Omental fat pad (tissue), 4 donors: ENCODE data around the gene CDKN1C. TPM values are rescaled to one million over a fixed set of nuclear protein-coding genes. Genes with fewer than 3 reads are reported as not detected.

Experiments used
- ATAC-seq: fragments of 150-250 bp; one replicate; pipeline ENCODE4 v1.9.1; 2016; ENCODE audit warnings: mild to moderate bottlenecking, moderate library complexity; ENCODE audit not compliant: low FRiP score
- DNase-seq: peaks from one replicate; pipeline ENCODE4 v3.0.0-alpha.2; 2019; ENCODE audit warnings: low spot score
- CTCF ChIP-seq, 3 donors: fragments of 450-650 bp; IDR thresholded peaks; one replicate each; pipeline ENCODE4 v1.5.1; 2016 to 2017; ENCODE audit warnings: antibody characterized with exemption in 3 of 3, mild to moderate bottlenecking in 3 of 3, moderate library complexity in 2 of 3
- total RNA-seq, 4 donors: library from RNA; depleted of rRNA; stranded (reverse); fragments of >200 nt; gene quantifications; one replicate each; pipeline ENCODE4 v1.1.0, GENCODE V29; 2016

The CDKN1C gene
- total RNA-seq: 100 to 1,000 TPM; 111 to 314 (median 138) TPM

DNA sequence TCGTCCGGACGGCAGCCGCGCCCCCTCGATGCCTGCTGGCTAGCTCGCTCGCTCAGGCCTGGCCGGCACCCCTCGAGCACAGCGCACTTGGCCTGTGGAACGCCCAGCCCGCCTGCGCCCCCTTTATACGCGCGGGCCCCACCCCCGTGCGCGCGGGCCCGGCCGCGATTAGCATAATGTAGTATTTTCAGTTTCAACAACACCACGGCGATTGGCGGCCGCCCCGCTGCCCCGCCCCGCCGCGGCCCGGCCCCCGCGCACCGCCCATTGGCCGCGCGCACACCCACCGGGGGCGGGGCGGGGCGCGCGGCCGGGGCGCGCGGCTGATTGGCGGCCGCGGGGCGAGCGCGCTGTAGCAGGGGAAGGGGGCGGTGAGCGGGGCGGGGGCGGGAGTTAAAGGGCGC is at the start of gene CDKN1C:
TSS of gene CDKN1C (minus strand) at position 98 of the 404 bp plus-strand sequence. CDS start 319 bp downstream, outside the sequence.
- no peak for TF ChIP-seq CTCF (IDR thresholded peaks at IDR 0.05)
- DNase-seq (peak; percentile 63), ATAC-seq (peak; percentile 77)

GRCh38 chr11:2934611-2935239 is 49.1 kb upstream of the CDKN1C start:
- no peak for DNase-seq
- no peak for ATAC-seq
- no peak for TF ChIP-seq CTCF (IDR thresholded peaks at IDR 0.05)

DNA sequence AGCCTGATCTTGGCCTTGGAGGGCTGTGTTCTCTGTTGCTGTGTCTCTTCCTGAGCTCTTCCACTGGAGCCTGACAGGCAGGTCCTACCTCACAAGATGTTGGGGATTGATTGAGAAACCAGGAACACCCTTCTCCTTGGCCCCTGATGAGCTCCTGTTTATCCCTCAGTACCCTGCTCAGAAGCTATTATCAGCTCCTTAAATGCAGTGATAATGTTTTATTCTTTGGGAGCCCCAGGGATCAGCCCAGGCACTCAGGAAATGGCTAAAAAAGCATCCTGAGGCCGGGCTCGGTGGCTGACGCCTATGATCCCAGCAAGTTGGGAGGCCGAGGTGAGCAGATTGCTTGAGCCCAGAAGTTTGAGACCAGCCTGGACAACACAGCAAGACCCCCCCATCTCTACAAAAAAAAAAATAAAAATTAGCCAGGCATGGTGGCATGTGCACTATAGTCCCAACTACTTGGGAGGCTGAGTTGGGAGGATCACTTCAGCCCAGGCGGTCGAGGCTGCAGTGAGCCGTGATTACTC is 48.5 kb upstream of the CDKN1C start:
- DNase-seq (no peak), ATAC-seq (no peak)
- no peak for TF ChIP-seq CTCF (IDR thresholded peaks at IDR 0.05)

DNA sequence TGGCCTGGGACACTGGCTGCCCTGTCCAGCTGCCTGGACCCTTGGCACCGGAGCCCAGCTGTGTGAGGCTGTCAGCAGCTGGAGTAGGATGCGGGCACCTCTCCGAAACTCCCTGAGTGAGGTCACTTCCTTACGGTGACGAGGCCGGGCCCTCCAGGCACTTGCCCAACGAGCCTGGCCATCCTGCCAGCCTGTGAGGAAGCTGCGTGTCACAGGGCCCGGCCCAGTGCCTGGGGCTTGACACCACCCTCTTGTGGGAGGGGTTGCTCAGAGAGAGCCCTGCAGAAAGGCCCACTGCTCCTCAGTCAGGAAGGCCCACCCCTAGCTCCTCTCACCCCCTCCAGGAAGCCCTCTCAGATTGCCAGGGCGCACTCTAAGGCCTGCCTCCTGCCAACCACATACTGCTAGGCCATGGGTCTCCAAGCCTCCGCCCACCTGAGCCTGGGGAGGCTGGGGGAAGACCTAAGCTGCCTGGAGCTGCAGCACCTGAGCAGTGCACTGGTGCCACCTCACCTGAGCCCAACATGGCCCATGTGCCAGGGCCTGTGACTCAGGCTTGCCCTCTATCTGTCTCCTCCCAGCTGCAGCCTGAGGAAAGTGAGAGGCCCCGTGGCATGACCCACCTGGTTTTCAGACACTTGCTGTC is 47.9 kb upstream of the CDKN1C start:
- ATAC-seq (no peak), DNase-seq (no peak)
- no peak for TF ChIP-seq CTCF (IDR thresholded peaks at IDR 0.05)

DNA sequence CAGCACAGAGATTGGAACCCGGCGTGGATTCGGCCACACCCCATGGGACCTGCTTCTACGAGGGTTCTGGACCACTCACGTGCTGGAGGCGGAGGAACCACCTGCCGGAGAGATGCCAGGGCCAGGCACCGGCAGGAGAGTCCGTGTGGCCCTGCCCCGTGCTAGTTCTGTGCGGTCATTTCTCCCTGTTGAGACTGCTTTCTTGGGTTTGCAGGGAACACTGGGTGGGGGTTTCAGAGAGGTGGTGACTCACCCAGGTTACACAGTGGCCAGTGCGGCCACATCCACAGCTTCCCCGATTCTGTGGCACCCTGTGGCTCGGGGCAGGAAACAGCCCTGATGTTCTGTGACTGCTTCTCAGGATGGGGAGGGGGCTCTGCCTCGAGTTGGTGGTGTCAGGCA is 47.3 kb upstream of the CDKN1C start:
- no peak for ATAC-seq
- DNase-seq: no peak
- no peak for TF ChIP-seq CTCF (IDR thresholded peaks at IDR 0.05)

GRCh38 chr11:2931771-2932738 is 46.5 kb upstream of the CDKN1C start:
- no peak for ATAC-seq
- TF ChIP-seq CTCF (IDR thresholded peaks at IDR 0.05): no peak
- no peak for DNase-seq
